ENCODE data around the gene BCAR3.
"Not testable (repeated sequence)": the region's sequence is repeated elsewhere in the genome, so short reads cannot be mapped to it uniquely, and the experiment has no call there.

Gene BCAR3

DNA sequence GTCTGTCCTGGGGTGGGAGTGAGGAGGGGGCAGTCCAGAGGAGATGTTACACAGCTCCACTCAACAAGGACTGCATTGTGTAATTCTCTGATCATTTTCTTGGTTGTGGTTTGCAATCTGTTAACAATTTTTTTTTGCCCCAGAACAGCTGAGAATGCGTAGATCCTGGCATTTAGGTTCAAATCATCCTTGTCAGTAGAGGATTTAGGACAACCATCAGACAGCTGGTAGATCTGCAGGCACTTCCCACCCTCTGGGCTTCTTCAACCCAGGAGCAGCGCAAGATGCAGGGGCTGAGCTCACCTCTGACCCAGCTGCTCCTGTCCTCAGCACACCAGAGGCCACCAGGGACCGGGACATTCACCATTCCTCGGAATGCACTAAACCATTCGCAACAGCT is 13.5 kb downstream of the BCAR3 start:
- DNase-seq (ENCODE audit: low spot score), result no peak

DNA sequence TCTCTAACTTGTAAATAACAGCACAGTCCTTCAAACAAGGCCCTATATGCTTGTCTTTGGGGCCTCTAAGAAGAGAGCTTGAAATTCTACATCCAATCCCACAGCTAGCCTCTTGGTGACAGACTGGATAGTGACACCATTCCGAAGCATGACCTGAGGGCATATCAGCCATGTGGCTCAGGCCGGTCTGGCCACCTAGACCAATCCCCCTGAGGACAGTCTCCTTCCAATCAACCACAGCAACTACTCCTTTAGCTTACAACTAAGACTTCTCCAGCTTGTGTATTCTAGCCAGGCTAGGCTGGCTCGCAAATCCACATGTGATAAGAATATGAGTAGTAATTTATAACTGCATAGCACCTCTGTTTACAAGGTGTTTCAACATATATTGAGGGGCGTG is 14.0 kb downstream of the BCAR3 start:
- no peak for DNase-seq (ENCODE audit: low spot score)

- no peak for DNase-seq (ENCODE audit: low spot score)
Observed at GRCh38 chr1:93666613-93667384, 14.8 kb downstream of the BCAR3 start.

- no peak for DNase-seq (ENCODE audit: low spot score)
Observed at GRCh38 chr1:93665015-93665414, 16.6 kb downstream of the BCAR3 start.

DNA sequence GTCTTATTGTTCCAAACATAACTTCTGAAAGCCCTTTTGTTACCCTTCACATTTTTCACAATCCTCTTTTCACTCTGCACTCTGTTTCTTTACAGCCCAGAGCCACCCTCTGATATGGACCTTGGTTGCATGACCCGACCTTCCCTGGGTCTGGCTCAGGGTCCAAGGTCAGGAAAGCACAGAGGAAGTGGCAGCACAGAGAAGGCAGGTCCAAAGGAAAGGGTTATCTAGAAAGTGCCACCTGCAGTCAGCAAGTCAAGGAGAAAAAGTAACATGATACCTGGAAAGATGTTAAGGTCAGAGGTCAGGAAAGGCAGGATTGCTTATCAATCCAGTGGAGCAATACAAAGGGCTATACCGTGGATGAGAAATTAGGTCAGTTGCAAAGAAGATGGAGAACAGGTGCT is 18.4 kb downstream of the BCAR3 start:
- no peak for DNase-seq (ENCODE audit: low spot score)

DNA sequence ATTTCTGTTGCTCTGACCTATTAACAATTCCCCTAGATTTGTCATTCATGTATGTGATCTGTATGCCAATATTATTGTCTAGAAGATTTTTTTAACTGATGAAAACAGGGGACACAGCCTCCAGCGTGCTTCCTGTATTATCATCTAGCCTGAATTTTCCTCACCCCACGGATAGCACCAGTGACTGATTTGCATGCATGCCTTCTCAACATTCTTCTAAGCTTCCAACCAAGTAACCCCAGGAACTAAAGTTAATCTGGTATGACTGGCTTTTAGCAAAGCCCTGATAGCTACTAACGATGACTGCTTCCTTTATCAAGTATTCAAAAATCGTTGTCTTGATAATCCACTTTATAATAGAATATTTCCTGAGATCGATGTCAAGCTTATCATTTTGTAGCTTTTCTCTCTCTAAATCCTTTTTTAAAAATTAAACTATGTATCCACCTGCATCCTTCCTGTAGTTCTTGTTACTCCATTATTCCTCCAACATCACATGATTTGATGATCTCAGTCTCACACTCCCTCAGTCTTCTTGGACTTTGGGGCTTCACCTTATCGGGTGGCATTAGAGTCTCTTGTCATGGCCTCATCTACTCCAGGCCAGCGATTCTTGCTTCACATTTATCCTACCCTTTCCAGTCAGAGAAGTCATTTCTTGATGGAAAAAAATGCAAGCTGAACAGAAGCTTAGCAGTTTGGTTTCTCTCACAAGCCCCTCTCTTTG is 19.0 kb downstream of the BCAR3 start:
- no peak for DNase-seq (ENCODE audit: low spot score)

- no peak for DNase-seq (ENCODE audit: low spot score)
Observed at GRCh38 chr1:93661829-93662474, 19.7 kb downstream of the BCAR3 start.

- not testable (repeated sequence) for DNase-seq (ENCODE audit: low spot score)
Observed at GRCh38 chr1:93661341-93661740, 20.3 kb downstream of the BCAR3 start.

DNA sequence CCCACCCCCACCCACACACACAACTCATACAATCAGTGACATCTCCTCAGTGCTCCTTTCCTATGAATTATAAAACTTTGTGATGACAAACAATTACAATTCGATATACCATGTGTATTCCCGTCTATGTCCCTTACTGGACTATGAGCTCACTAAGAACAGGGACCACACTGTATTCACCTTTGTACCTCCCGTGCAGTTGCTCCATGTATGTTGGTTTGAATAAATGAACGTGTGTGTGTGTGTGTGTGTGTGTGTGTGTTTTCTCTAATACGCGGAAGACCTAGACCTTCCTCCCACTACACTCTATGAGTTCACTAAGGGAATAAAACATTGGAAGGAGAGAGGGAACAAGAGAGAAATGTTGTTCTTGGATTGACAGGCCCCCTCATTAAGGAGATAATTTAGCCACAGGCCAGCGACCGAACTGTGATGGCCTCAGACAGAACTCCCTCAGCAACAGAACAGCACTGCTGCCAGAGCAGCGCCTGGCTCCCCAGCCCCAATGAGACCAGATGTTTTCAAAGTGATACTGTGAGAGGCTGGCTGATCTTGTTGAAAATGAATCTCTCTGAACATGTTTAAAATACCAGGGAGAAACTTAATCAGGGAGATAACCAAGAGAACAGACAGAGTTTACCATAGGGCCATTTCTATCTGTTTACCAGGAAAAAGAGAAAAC is 21.7 kb downstream of the BCAR3 start:
- DNase-seq (ENCODE audit: low spot score), result no peak

- no peak for DNase-seq (ENCODE audit: low spot score)
Observed at GRCh38 chr1:93658188-93658587, 23.4 kb downstream of the BCAR3 start.

- no peak for DNase-seq (ENCODE audit: low spot score)
Observed at GRCh38 chr1:93656491-93656890, 25.1 kb downstream of the BCAR3 start.

DNA sequence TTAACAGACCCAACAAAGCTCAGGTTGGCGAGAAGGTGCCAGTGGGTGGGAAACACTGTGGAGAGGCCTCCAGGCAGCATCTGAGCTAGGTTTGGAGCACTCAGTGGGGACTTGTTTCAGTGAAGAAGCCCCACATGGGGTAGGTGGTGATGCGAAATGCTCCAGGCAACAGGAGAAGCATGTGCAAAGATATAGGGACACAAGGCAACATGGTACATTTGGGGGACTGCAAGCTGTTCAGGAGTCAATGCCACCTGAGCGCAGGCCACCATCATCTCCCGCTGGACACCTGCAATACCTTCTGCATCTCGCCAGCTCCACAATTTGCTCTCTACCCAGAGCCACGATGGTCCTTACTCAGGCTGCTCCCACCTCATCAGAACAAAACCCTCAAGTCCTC is 28.0 kb downstream of the BCAR3 start:
- DNase-seq (ENCODE audit: low spot score), result no peak

- DNase-seq (ENCODE audit: low spot score), result no peak
Observed at GRCh38 chr1:93652323-93652949, 29.2 kb downstream of the BCAR3 start.

GRCh38 chr1:93651695-93652094 is 29.9 kb downstream of the BCAR3 start:
- no peak for DNase-seq (ENCODE audit: low spot score)

- DNase-seq (ENCODE audit: low spot score), result not testable (repeated sequence)
Observed at GRCh38 chr1:93650159-93650558, 31.5 kb downstream of the BCAR3 start.

GRCh38 chr1:93649231-93649630 is 32.4 kb downstream of the BCAR3 start:
- no peak for DNase-seq (ENCODE audit: low spot score)

DNA sequence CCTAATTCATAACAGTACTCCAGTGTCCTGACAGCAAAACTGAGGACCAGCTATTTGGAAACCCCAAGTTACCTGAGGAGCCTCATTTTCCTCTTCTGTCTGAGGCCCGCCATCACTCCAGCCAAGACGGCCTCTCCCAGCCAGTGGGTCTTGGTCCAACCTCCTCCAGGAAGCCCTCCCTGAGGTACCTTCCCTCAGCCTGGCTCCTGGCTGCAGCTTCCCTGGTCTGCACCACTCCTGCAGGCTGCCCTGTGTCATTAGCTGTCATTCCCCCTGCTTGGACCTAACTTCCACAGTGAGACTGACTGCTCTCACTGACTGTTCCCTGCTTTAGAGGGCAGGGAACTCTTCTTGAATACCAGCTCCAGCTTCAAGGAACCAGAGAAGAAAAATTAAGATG is 33.0 kb downstream of the BCAR3 start:
- DNase-seq (ENCODE audit: low spot score), result no peak

GRCh38 chr1:93641527-93641926 is 40.1 kb downstream of the BCAR3 start:
- no peak for DNase-seq (ENCODE audit: low spot score)

GRCh38 chr1:93640656-93641440 is 40.8 kb downstream of the BCAR3 start:
- no peak for DNase-seq (ENCODE audit: low spot score)

GRCh38 chr1:93638981-93639380 is 42.7 kb downstream of the BCAR3 start:
- no peak for DNase-seq (ENCODE audit: low spot score)

DNA sequence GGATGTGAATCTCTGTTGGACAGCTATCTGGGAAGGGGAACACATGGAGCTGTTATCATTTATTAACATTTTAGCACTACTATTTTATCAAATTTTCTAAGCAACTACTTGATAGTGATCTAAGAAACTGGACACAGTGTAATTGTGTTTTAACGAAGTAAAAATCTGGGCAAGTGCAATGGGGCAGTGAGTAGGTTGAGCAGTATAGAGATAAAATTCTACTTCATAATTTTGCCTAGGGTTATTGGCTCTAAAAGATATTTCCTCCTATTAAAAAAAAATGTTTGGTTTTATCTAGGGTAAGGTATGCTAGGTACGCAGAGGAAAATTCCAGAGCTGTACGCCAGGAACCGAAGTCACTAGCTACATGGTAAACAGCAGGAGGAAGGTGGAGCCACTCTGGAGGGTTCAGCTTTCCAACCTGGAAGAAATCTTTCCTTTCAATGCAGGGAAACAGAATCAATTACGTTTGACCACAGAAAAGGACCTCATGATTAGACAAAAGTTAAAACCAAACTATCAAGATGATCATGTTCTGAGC is 43.3 kb downstream of the BCAR3 start:
- DNase-seq (ENCODE audit: low spot score), result no peak

Data from CD4-positive, alpha-beta T cell treated with Interleukin-2 at 100 ng/mL for 4 hours (primary cell).